SK-N-SH treated with all-trans-retinoic acid at 6 μM for 48 hours (cell line): ENCODE data around the gene MESD.

Experiments
- ATAC-seq: fragments of 200-7000 bp; cut with Tn5 transposase; 3 replicates; pipeline ENCODE4 v1.9.1; 2020; ENCODE audit warnings: mild to moderate bottlenecking, moderate library complexity
- ARNTL ChIP-seq: fragments of 450-650 bp; formaldehyde crosslinking; IDR thresholded peaks from 2 replicates; pipeline ENCODE4 v1.5.0; 2020; ENCODE audit warnings: low read depth, mild to moderate bottlenecking, moderate library complexity, borderline replicate concordance
- CSDC2 ChIP-seq: fragments of 250-450 bp; sonication (Bioruptor Pico); IDR thresholded peaks from 2 replicates; pipeline ENCODE4 v1.5.0; 2020; ENCODE audit warnings: mild to moderate bottlenecking, moderate library complexity
- ISL1 ChIP-seq: fragments of 250-450 bp; sonication (Bioruptor Pico); IDR thresholded peaks from 2 replicates; pipeline ENCODE4 v2.1.2; 2022; ENCODE audit warnings: mild to moderate bottlenecking, moderate library complexity
- PPARA ChIP-seq: fragments of 250-450 bp; sonication (Bioruptor Pico); IDR thresholded peaks from 2 replicates; pipeline ENCODE4 v1.5.0; 2020; ENCODE audit warnings: mild to moderate bottlenecking, borderline replicate concordance
- RARB ChIP-seq: fragments of 250-450 bp; sonication (Bioruptor Pico); IDR thresholded peaks from 2 replicates; pipeline ENCODE4 v1.8.0; 2021; ENCODE audit warnings: mild to moderate bottlenecking, moderate library complexity
- SNAI2 ChIP-seq: fragments of 250-450 bp; sonication (Bioruptor Pico); IDR thresholded peaks from 2 replicates; pipeline ENCODE4 v1.5.0; 2020; ENCODE audit warnings: mild to moderate bottlenecking, moderate library complexity
- TOX ChIP-seq: fragments of 250-450 bp; sonication (Bioruptor Pico); IDR thresholded peaks from 2 replicates; pipeline ENCODE4 v1.8.0; 2021; ENCODE audit warnings: mild to moderate bottlenecking, moderate library complexity, borderline replicate concordance
- ZC3H10 ChIP-seq: fragments of 250-450 bp; sonication (Bioruptor Pico); IDR thresholded peaks from 2 replicates; pipeline ENCODE4 v1.5.1; 2021; ENCODE audit warnings: mild to moderate bottlenecking, moderate library complexity
- ZFP30 ChIP-seq: fragments of 450-650 bp; formaldehyde crosslinking; IDR thresholded peaks from 2 replicates; pipeline ENCODE4 v1.5.0; 2022; ENCODE audit warnings: mild to moderate bottlenecking, moderate library complexity
- ZNF565 ChIP-seq: fragments of 450-650 bp; formaldehyde crosslinking; conservative IDR thresholded peaks from 2 replicates; pipeline ENCODE4 v1.5.0; 2020; ENCODE audit warnings: low read depth, mild to moderate bottlenecking, moderate library complexity
- TF ChIP-seq, protein P1 (sequence below): fragments of 250-450 bp; sonication (Bioruptor Pico); IDR thresholded peaks from 2 replicates; pipeline ENCODE4 v1.5.1; 2020; ENCODE audit warnings: low read depth, mild to moderate bottlenecking, moderate library complexity
- TF ChIP-seq, protein P2 (sequence below): fragments of 250-450 bp; sonication (Bioruptor Pico); IDR thresholded peaks from 2 replicates; pipeline ENCODE4 v1.8.0; 2020; ENCODE audit warnings: mild to moderate bottlenecking, moderate library complexity, borderline replicate concordance
- TF ChIP-seq, protein P3 (sequence below): fragments of 250-450 bp; sonication (Bioruptor Pico); IDR thresholded peaks from 2 replicates; pipeline ENCODE4 v1.5.1; 2021; ENCODE audit warnings: mild to moderate bottlenecking, moderate library complexity
- TF ChIP-seq, protein P4 (sequence below): fragments of 250-450 bp; sonication (Bioruptor Pico); IDR thresholded peaks from 2 replicates; pipeline ENCODE4 v1.8.0; 2021; ENCODE audit warnings: low read depth, mild to moderate bottlenecking, moderate library complexity, borderline replicate concordance

The MESD gene

DNA sequence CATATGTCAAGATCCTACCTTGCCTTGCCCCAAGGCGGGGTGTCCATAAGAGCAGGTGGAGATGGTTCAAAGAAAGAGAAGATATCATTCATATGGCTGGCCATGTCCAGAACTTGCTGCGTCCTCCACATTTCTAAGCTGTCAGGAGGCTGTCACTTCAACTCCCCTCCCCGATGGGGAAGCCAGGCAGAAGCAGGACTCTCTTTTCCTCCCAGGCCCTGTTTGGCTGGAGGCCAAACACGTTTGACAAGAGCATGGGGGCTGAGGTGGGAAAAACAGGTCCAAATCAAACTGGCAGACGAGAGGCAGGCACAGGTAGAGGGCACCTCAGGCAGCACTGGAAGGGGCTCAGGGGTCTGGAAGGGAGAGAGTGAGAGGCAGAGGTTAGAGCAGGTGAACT lies 37.7 kb downstream of the MESD start (continued):
- TF ChIP-seq, protein P1, sequence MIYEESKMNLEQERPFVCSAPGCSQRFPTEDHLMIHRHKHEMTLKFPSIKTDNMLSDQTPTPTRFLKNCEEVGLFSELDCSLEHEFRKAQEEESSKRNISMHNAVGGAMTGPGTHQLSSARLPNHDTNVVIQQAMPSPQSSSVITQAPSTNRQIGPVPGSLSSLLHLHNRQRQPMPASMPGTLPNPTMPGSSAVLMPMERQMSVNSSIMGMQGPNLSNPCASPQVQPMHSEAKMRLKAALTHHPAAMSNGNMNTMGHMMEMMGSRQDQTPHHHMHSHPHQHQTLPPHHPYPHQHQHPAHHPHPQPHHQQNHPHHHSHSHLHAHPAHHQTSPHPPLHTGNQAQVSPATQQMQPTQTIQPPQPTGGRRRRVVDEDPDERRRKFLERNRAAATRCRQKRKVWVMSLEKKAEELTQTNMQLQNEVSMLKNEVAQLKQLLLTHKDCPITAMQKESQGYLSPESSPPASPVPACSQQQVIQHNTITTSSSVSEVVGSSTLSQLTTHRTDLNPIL, result no peak
- TF ChIP-seq RARB (CRISPR knock-in tag), result no peak
- TF ChIP-seq ISL1 (CRISPR knock-in tag), result no peak
- TF ChIP-seq CSDC2, result no peak
- no peak for TF ChIP-seq ZC3H10
- TF ChIP-seq, protein P2, sequence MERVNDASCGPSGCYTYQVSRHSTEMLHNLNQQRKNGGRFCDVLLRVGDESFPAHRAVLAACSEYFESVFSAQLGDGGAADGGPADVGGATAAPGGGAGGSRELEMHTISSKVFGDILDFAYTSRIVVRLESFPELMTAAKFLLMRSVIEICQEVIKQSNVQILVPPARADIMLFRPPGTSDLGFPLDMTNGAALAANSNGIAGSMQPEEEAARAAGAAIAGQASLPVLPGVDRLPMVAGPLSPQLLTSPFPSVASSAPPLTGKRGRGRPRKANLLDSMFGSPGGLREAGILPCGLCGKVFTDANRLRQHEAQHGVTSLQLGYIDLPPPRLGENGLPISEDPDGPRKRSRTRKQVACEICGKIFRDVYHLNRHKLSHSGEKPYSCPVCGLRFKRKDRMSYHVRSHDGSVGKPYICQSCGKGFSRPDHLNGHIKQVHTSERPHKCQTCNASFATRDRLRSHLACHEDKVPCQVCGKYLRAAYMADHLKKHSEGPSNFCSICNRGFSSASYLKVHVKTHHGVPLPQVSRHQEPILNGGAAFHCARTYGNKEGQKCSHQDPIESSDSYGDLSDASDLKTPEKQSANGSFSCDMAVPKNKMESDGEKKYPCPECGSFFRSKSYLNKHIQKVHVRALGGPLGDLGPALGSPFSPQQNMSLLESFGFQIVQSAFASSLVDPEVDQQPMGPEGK (CRISPR knock-in tag), result no peak
- TF ChIP-seq, all 23 proteins: peak for 0

DNA sequence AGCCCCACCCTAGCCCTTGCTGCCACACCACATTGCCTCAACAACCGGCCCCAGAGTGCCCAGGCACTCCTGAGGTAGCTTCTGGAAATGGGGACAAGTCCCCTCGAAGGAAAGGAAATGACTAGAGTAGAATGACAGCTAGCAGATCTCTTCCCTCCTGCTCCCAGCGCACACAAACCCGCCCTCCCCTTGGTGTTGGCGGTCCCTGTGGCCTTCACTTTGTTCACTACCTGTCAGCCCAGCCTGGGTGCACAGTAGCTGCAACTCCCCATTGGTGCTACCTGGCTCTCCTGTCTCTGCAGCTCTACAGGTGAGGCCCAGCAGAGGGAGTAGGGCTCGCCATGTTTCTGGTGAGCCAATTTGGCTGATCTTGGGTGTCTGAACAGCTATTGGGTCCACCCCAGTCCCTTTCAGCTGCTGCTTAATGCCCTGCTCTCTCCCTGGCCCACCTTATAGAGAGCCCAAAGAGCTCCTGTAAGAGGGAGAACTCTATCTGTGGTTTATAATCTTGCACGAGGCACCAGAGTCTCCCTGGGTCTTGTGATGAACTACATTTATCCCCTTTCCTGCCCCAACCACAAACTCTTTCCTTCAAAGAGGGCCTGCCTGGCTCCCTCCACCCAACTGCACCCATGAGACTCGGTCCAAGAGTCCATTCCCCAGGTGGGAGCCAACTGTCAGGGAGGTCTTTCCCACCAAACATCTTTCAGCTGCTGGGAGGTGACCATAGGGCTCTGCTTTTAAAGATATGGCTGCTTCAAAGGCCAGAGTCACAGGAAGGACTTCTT lies 39.1 kb downstream of the MESD start:
- TF ChIP-seq, protein P3, sequence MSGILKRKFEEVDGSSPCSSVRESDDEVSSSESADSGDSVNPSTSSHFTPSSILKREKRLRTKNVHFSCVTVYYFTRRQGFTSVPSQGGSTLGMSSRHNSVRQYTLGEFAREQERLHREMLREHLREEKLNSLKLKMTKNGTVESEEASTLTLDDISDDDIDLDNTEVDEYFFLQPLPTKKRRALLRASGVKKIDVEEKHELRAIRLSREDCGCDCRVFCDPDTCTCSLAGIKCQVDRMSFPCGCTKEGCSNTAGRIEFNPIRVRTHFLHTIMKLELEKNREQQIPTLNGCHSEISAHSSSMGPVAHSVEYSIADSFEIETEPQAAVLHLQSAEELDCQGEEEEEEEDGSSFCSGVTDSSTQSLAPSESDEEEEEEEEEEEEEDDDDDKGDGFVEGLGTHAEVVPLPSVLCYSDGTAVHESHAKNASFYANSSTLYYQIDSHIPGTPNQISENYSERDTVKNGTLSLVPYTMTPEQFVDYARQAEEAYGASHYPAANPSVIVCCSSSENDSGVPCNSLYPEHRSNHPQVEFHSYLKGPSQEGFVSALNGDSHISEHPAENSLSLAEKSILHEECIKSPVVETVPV (CRISPR knock-in tag), result no peak
- TF ChIP-seq ISL1 (CRISPR knock-in tag), result no peak
- TF ChIP-seq, protein P2 (CRISPR knock-in tag), result no peak
- no peak for TF ChIP-seq ZFP30
- no peak for TF ChIP-seq RARB (CRISPR knock-in tag)
- TF ChIP-seq, protein P4, sequence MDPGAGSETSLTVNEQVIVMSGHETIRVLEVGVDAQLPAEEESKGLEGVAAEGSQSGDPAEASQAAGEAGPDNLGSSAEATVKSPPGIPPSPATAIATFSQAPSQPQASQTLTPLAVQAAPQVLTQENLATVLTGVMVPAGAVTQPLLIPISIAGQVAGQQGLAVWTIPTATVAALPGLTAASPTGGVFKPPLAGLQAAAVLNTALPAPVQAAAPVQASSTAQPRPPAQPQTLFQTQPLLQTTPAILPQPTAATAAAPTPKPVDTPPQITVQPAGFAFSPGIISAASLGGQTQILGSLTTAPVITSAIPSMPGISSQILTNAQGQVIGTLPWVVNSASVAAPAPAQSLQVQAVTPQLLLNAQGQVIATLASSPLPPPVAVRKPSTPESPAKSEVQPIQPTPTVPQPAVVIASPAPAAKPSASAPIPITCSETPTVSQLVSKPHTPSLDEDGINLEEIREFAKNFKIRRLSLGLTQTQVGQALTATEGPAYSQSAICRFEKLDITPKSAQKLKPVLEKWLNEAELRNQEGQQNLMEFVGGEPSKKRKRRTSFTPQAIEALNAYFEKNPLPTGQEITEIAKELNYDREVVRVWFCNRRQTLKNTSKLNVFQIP (CRISPR knock-in tag), result no peak
- TF ChIP-seq ZNF565 (CRISPR knock-in tag), result no peak
- ATAC-seq, result no peak

DNA sequence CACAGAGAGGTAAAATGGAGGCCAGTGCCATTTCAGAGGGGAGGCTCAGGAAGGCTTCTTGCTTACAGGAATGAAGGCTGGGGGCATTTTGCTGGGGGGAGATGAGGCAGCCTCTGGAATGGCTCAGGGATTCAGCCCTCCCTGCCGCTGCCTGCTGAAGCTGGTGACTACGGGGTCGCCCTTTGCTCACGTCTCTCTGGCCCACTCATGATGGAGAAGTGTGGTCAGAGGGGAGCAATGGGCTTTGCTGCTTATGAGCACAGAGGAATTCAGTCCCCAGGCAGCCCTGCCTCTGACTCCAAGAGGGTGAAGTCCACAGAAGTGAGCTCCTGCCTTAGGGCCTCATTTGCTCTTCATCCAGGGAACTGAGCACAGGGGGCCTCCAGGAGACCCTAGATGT lies 39.9 kb downstream of the MESD start:
- no peak for ATAC-seq
- TF ChIP-seq TOX (CRISPR knock-in tag) (no peak), SNAI2 (CRISPR knock-in tag) (no peak)
- TF ChIP-seq, all 23 proteins: peak for 0

DNA sequence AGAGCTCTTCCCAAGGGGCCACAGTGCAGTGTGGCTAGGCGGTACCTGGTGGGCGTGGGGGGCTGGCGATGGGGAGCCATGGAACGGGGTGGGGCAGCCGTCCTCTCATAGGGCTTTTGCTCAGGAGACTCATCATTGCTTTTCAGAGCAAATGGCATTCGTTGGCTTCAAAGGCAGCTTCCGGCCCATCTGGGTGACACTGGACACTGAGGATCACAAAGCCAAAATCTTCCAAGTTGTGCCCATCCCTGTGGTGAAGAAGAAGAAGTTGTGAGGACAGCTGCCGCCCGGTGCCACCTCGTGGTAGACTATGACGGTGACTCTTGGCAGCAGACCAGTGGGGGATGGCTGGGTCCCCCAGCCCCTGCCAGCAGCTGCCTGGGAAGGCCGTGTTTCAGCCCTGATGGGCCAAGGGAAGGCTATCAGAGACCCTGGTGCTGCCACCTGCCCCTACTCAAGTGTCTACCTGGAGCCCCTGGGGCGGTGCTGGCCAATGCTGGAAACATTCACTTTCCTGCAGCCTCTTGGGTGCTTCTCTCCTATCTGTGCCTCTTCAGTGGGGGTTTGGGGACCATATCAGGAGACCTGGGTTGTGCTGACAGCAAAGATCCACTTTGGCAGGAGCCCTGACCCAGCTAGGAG lies 40.8 kb downstream of the MESD start:
- TF ChIP-seq ISL1 (CRISPR knock-in tag), result no peak
- TF ChIP-seq, protein P3 (CRISPR knock-in tag), result no peak
- no peak for ATAC-seq

DNA sequence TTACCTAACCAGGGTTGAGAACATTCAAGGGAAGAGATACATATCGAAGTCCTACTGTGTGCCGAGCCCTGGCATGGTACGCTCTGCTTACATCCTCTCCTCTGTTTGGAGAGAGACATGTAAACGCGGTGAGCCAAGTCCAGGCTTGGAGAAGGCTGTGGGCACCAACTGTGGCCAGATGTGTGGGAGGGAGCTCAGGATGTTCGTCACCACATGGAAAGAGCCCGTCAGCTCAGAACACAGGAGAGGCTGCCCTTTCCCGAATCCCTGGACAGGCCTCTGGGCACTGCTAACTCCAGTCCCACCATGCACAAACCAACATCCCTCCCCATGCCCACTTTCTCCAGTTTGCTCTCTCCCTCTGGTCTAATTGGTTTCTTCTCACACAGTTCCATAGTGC lies 43.0 kb downstream of the MESD start:
- ATAC-seq, result no peak
- TF ChIP-seq ARNTL (CRISPR knock-in tag) (no peak), CSDC2 (no peak), RARB (CRISPR knock-in tag) (no peak), PPARA (CRISPR knock-in tag) (no peak), ZFP30 (no peak), TOX (CRISPR knock-in tag) (no peak)
- TF ChIP-seq, protein P3 (CRISPR knock-in tag), result no peak
- TF ChIP-seq, protein P1, result no peak
- TF ChIP-seq, protein P2 (CRISPR knock-in tag), result no peak
